HepG2 (cell line): ENCODE measurements around the gene COL8A1. TPM values are rescaled to one million over a fixed set of nuclear protein-coding genes. Genes with fewer than 3 reads are reported as not detected.

Experiments used
- AGO2 ChIP-seq: fragments of 200-400 bp; formaldehyde crosslinking; optimal IDR thresholded peaks from 2 replicates; pipeline ENCODE3; 2017; ENCODE audit warnings: mild to moderate bottlenecking, low read depth, low read length, moderate library complexity
- ETV5 ChIP-seq: IDR thresholded peaks from 2 replicates; pipeline ENCODE4 v1.6.1; 2018; ENCODE audit warnings: missing biosample characterization, missing genetic modification reagents, inconsistent platforms, borderline replicate concordance
- FOSL1 ChIP-seq: sonication (generic); formaldehyde crosslinking; IDR thresholded peaks from 2 replicates; pipeline ENCODE4 v1.9.0; 2021; ENCODE audit warnings: missing genetic modification reagents, borderline replicate concordance
- HNRNPLL ChIP-seq: fragments of 200-400 bp; formaldehyde crosslinking; IDR thresholded peaks from 2 replicates; pipeline ENCODE4 v1.6.1; 2017; ENCODE audit warnings: mild to moderate bottlenecking, low read depth, low read length; ENCODE audit not compliant: poor library complexity, severe bottlenecking
- JUN ChIP-seq: sonication (generic); formaldehyde crosslinking; IDR thresholded peaks from 2 replicates; pipeline ENCODE4 v1.4.0; 2020; ENCODE audit warnings: mild to moderate bottlenecking, missing genetic modification reagents
- KAT8 ChIP-seq: IDR thresholded peaks from 2 replicates; pipeline ENCODE4 v1.6.1; 2016; ENCODE audit warnings: missing genetic modification reagents, missing compliant biosample characterization
- KLF12 ChIP-seq: sonication (generic); formaldehyde crosslinking; IDR thresholded peaks from 2 replicates; pipeline ENCODE4 v1.4.0; 2020; ENCODE audit warnings: missing genetic modification reagents, borderline replicate concordance
- RXRA ChIP-seq: sonication (generic); formaldehyde crosslinking; IDR thresholded peaks from 2 replicates; pipeline ENCODE4 v1.5.1; 2020; ENCODE audit warnings: missing genetic modification reagents
- SNAI1 ChIP-seq: sonication (generic); formaldehyde crosslinking; IDR thresholded peaks from 2 replicates; pipeline ENCODE4 v1.5.0; 2020; ENCODE audit warnings: mild to moderate bottlenecking, missing genetic modification reagents, borderline replicate concordance
- ZNF230 ChIP-seq: sonication (generic); formaldehyde crosslinking; IDR thresholded peaks from 2 replicates; pipeline ENCODE4 v1.4.0; 2020; ENCODE audit warnings: mild to moderate bottlenecking, missing genetic modification reagents
- ZNF234 ChIP-seq: sonication (generic); formaldehyde crosslinking; conservative IDR thresholded peaks from 2 replicates; pipeline ENCODE4 v1.5.1; 2020; ENCODE audit warnings: mild to moderate bottlenecking, missing genetic modification reagents
- ZNF564 ChIP-seq: sonication (generic); formaldehyde crosslinking; IDR thresholded peaks from 2 replicates; pipeline ENCODE4 v1.8.1; 2023; ENCODE audit warnings: mild to moderate bottlenecking, missing genetic modification reagents
- ZNF569 ChIP-seq: sonication (generic); formaldehyde crosslinking; IDR thresholded peaks from 2 replicates; pipeline ENCODE4 v1.5.0; 2020; ENCODE audit warnings: mild to moderate bottlenecking, missing genetic modification reagents, moderate library complexity, borderline replicate concordance
- ZNF614 ChIP-seq: IDR thresholded peaks from 2 replicates; pipeline ENCODE4 v1.6.1; 2018; ENCODE audit warnings: missing biosample characterization, missing genetic modification reagents, inconsistent platforms, borderline replicate concordance
- ZNF691 ChIP-seq: sonication (generic); formaldehyde crosslinking; IDR thresholded peaks from 2 replicates; pipeline ENCODE4 v1.4.0; 2020; ENCODE audit warnings: missing genetic modification reagents, low read depth, mild to moderate bottlenecking, borderline replicate concordance
- ZNF766 ChIP-seq: sonication (generic); formaldehyde crosslinking; IDR thresholded peaks from 2 replicates; pipeline ENCODE4 v1.5.0; 2020; ENCODE audit warnings: missing genetic modification reagents, borderline replicate concordance
- polyA plus RNA-seq, 8 experiments: library from polyadenylated mRNA; depleted of rRNA in 3 of 8; stranded (reverse) in 7 of 8; unstranded in 1 of 8; fragments of >200 nt; fragmentation: Illumina TruSeq in 4 of 8; extraction: Trizol in 4 of 8; gene quantifications; 2 replicates each; pipeline versions ENCODE4 v1.2.1 to v1.2.3, GENCODE V29; 2011 to 2016; ENCODE audit warnings: low read depth in 4 of 8, missing spikeins in 1 of 8, mixed read lengths in 1 of 8; ENCODE audit not compliant: insufficient read depth in 1 of 8
- total RNA-seq, 5 experiments: library from RNA; depleted of rRNA; stranded (reverse); fragments of >200 nt; fragmentation: Illumina TruSeq; extraction: Trizol; gene quantifications; 2 replicates each; pipeline ENCODE4 v1.2.3, GENCODE V29; 2016; ENCODE audit warnings: low read depth in 1 of 5
- TF ChIP-seq, protein P1 (sequence below): sonication (generic); formaldehyde crosslinking; IDR thresholded peaks from 2 replicates; pipeline ENCODE4 v1.8.0; 2023; ENCODE audit warnings: mild to moderate bottlenecking, missing genetic modification reagents
- TF ChIP-seq, protein P2 (sequence below): sonication (generic); formaldehyde crosslinking; IDR thresholded peaks from 2 replicates; pipeline ENCODE4 v1.4.0; 2020; ENCODE audit warnings: mild to moderate bottlenecking, missing genetic modification reagents
- TF ChIP-seq, protein P3 (sequence below): sonication (generic); formaldehyde crosslinking; IDR thresholded peaks from 2 replicates; pipeline ENCODE4 v1.4.0; 2020; ENCODE audit warnings: missing genetic modification reagents, borderline replicate concordance
- TF ChIP-seq, protein P4 (sequence below): sonication (generic); formaldehyde crosslinking; IDR thresholded peaks from 2 replicates; pipeline ENCODE4 v1.5.1; 2020; ENCODE audit warnings: missing genetic modification reagents, mild to moderate bottlenecking, borderline replicate concordance

Gene COL8A1
- total and polyA plus RNA-seq, 2 of the 13 experiments (the other 11 are each of a cell fraction or from before 2014, with no cell fraction given) = not detected

- TF ChIP-seq SNAI1 = no peak
- TF ChIP-seq, protein P1, sequence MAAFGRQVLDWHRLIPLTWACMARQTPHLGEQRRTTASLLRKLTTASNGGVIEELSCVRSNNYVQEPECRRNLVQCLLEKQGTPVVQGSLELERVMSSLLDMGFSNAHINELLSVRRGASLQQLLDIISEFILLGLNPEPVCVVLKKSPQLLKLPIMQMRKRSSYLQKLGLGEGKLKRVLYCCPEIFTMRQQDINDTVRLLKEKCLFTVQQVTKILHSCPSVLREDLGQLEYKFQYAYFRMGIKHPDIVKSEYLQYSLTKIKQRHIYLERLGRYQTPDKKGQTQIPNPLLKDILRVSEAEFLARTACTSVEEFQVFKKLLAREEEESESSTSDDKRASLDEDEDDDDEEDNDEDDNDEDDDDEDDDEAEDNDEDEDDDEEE (CRISPR knock-in tag) = peak; percentile 59
- peak; percentile 95 for TF ChIP-seq KAT8 (CRISPR knock-in tag)
- peak; percentile 82 for TF ChIP-seq KLF12
- TF ChIP-seq ZNF569 (CRISPR knock-in tag) = no peak
- TF ChIP-seq ZNF766 = no peak; the same call in 1 of the 2 replicates
- TF ChIP-seq ZNF614 (CRISPR knock-in tag) = peak; percentile 37; the same call in 1 of the 2 replicates
- TF ChIP-seq ZNF564 (CRISPR knock-in tag) = no peak; the same call in 1 of the 2 replicates
- TF ChIP-seq ETV5 (CRISPR knock-in tag) = no peak; the same call in 1 of the 2 replicates
- no peak for TF ChIP-seq FOSL1 (CRISPR knock-in tag)
- no peak for TF ChIP-seq ZNF234 (CRISPR knock-in tag)
- TF ChIP-seq, protein P2, sequence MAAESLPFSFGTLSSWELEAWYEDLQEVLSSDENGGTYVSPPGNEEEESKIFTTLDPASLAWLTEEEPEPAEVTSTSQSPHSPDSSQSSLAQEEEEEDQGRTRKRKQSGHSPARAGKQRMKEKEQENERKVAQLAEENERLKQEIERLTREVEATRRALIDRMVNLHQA (CRISPR knock-in tag) = no peak
- peak; percentile 89 for TF ChIP-seq HNRNPLL
- TF ChIP-seq AGO2 = no peak
- TF ChIP-seq, protein P3, sequence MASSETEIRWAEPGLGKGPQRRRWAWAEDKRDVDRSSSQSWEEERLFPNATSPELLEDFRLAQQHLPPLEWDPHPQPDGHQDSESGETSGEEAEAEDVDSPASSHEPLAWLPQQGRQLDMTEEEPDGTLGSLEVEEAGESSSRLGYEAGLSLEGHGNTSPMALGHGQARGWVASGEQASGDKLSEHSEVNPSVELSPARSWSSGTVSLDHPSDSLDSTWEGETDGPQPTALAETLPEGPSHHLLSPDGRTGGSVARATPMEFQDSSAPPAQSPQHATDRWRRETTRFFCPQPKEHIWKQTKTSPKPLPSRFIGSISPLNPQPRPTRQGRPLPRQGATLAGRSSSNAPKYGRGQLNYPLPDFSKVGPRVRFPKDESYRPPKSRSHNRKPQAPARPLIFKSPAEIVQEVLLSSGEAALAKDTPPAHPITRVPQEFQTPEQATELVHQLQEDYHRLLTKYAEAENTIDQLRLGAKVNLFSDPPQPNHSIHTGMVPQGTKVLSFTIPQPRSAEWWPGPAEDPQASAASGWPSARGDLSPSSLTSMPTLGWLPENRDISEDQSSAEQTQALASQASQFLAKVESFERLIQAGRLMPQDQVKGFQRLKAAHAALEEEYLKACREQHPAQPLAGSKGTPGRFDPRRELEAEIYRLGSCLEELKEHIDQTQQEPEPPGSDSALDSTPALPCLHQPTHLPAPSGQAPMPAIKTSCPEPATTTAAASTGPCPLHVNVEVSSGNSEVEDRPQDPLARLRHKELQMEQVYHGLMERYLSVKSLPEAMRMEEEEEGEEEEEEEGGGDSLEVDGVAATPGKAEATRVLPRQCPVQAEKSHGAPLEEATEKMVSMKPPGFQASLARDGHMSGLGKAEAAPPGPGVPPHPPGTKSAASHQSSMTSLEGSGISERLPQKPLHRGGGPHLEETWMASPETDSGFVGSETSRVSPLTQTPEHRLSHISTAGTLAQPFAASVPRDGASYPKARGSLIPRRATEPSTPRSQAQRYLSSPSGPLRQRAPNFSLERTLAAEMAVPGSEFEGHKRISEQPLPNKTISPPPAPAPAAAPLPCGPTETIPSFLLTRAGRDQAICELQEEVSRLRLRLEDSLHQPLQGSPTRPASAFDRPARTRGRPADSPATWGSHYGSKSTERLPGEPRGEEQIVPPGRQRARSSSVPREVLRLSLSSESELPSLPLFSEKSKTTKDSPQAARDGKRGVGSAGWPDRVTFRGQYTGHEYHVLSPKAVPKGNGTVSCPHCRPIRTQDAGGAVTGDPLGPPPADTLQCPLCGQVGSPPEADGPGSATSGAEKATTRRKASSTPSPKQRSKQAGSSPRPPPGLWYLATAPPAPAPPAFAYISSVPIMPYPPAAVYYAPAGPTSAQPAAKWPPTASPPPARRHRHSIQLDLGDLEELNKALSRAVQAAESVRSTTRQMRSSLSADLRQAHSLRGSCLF (CRISPR knock-in tag) = no peak
- peak; percentile 83; the same call in 1 of the 2 replicates for TF ChIP-seq ZNF691
- peak; percentile 68 for TF ChIP-seq RXRA
- TF ChIP-seq ZNF230 = peak; percentile 66; the same call in 1 of the 2 replicates
- TF ChIP-seq JUN = peak; percentile 72; the same call in 1 of the 2 replicates
- TF ChIP-seq, protein P4, sequence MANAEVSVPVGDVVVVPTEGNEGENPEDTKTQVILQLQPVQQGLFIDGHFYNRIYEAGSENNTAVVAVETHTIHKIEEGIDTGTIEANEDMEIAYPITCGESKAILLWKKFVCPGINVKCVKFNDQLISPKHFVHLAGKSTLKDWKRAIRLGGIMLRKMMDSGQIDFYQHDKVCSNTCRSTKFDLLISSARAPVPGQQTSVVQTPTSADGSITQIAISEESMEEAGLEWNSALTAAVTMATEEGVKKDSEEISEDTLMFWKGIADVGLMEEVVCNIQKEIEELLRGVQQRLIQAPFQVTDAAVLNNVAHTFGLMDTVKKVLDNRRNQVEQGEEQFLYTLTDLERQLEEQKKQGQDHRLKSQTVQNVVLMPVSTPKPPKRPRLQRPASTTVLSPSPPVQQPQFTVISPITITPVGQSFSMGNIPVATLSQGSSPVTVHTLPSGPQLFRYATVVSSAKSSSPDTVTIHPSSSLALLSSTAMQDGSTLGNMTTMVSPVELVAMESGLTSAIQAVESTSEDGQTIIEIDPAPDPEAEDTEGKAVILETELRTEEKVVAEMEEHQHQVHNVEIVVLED (CRISPR knock-in tag) = peak; percentile 86
Measured at GRCh38 chr3:99817437-99818240, 179.2 kb downstream of the COL8A1 start, which contains the start of gene CMSS1 (continued).
